ENCODE measurements around the gene THRAP3. TPM values are rescaled to one million over a fixed set of nuclear protein-coding genes. Genes with fewer than 3 reads are reported as not detected.

The THRAP3 gene
- total and polyA plus RNA-seq, 2 donors (not counting 3 experiments of a cell fraction or from before 2014, with no cell fraction given), result 38.0 to 144 TPM

DNA sequence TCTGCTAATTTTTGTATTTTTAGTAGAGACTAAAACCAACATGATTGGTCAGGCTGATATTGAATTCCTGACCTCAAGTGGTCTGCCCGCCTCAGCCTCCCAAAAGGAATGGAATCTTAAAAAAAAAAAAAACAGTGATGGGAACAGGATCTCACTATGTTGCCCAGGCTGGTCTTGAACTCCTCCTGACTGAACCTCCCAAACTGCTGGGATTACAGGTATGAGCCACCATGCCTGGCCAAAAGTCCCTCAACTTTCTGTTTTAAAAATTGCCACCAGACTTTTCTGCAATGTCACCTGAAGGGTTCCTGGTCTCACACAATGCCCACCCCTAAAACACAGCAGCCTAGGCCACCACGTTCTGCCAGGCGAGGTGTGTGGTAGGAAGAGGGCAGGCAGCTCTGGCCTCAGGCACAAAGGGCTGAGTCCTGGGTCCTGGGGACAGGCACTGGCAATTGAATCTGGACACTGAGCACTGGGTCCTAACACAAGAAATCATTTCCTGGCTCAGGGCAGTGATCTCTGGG, 21.2 kb upstream of the THRAP3 start:
- POLR2A ChIA-PET, result no interaction called here
- Histone ChIP-seq H4K20me1 (replicated peaks; ENCODE audit: control insufficient read depth, extremely low read depth, insufficient read depth, low read length) (no peaks in the 10 kb centered on the region), H3K4me3 (replicated peaks in 1 of 3; ENCODE audit: insufficient read depth in 1 of 3, low read depth in 1 of 3, low read length in 3 of 3) (no peak overlapping the region), H3K36me3 (ENCODE audit: control insufficient read depth in 2 of 2, extremely low read depth in 1 of 2, insufficient read depth in 2 of 2, low read length in 2 of 2) (no peaks in the 10 kb centered on the region), H3K27me3 (ENCODE audit: control insufficient read depth in 2 of 2, insufficient read depth in 2 of 2, low read length in 2 of 2) (no peaks in the 10 kb centered on the region), H3K4me1 (ENCODE audit: control insufficient read depth, extremely low read depth, insufficient read depth, low read length) (no peaks in the 10 kb centered on the region), H3K9me1 (replicated peaks; ENCODE audit: control insufficient read depth, extremely low read depth, insufficient read depth, low read length) (no peaks in the 10 kb centered on the region), H2AFZ (ENCODE audit: low read depth, low read length) (no peak overlapping the region), H3K9ac (replicated peaks; ENCODE audit: extremely low read depth, insufficient read depth, low read length) (no peak overlapping the region), H3K9me3 (replicated peaks; ENCODE audit: control insufficient read depth, insufficient read depth, low read length) (no peaks in the 10 kb centered on the region), H3K79me2 (ENCODE audit: control insufficient read depth, insufficient read depth, low read length) (no peaks in the 10 kb centered on the region), H3K27ac (ENCODE audit: insufficient read depth, low read depth, low read length) (no peak overlapping the region), H3K4me2 (ENCODE audit: insufficient read depth, low read length) (no peak overlapping the region)
- DNase-seq (ENCODE audit: low read depth, low spot score) (no peak), FAIRE-seq (no peak)
- TF ChIP-seq GATA2 (IDR thresholded peaks at IDR 0.05; ENCODE audit: insufficient read depth, insufficient read length, low read depth, low read length) (no peak), MYC (IDR thresholded peaks at IDR 0.05; ENCODE audit: low read depth, low read length) (no peak), POLR2AphosphoS5 (IDR thresholded peaks at IDR 0.05; ENCODE audit: insufficient read depth, low read depth, low read length) (no peak), JUN (IDR thresholded peaks at IDR 0.05; ENCODE audit: borderline replicate concordance, insufficient read depth, insufficient read length, low read depth) (no peak), EZH2 (IDR thresholded peaks at IDR 0.05; ENCODE audit: borderline replicate concordance, low read depth, low read length, severe bottlenecking) (no peak), FOS (IDR thresholded peaks at IDR 0.05; ENCODE audit: borderline replicate concordance, insufficient read depth, low read length) (no peak), POLR2A (IDR thresholded peaks at IDR 0.05; ENCODE audit: low read depth, low read length) (no peak)
- TF ChIP-seq, protein P1, sequence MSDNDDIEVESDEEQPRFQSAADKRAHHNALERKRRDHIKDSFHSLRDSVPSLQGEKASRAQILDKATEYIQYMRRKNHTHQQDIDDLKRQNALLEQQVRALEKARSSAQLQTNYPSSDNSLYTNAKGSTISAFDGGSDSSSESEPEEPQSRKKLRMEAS (IDR thresholded peaks at IDR 0.05; ENCODE audit: insufficient read depth, insufficient read length), result no peak
- TF ChIP-seq, protein P2, sequence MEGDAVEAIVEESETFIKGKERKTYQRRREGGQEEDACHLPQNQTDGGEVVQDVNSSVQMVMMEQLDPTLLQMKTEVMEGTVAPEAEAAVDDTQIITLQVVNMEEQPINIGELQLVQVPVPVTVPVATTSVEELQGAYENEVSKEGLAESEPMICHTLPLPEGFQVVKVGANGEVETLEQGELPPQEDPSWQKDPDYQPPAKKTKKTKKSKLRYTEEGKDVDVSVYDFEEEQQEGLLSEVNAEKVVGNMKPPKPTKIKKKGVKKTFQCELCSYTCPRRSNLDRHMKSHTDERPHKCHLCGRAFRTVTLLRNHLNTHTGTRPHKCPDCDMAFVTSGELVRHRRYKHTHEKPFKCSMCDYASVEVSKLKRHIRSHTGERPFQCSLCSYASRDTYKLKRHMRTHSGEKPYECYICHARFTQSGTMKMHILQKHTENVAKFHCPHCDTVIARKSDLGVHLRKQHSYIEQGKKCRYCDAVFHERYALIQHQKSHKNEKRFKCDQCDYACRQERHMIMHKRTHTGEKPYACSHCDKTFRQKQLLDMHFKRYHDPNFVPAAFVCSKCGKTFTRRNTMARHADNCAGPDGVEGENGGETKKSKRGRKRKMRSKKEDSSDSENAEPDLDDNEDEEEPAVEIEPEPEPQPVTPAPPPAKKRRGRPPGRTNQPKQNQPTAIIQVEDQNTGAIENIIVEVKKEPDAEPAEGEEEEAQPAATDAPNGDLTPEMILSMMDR (IDR thresholded peaks at IDR 0.05; ENCODE audit: extremely low read depth in 1 of 2, insufficient read depth in 1 of 2, low read depth in 1 of 2, low read length in 2 of 2), result no peak
- intact Hi-C loops (cut with micrococcal nuclease), result no loop called here
- no TSS peak for BruUV-seq (replicated peaks)
- CTCF ChIA-PET, result no interaction called here
- dilution Hi-C loops (cut with MboI; ENCODE audit: extremely low pct_ligation_motif_present, low sequenced_read_pairs), result no loop called here
